Heart right ventricle (tissue), 16 donors: Measurements from ENCODE around the gene RELCH. TPM values are rescaled to one million over a fixed set of nuclear protein-coding genes. Genes with fewer than 3 reads are reported as not detected.
A peak's percentile ranks its signal among the peaks of the same experiment; 100 is the strongest.

Experiments
- ATAC-seq, 8 donors: fragments of 200-7000 bp; cut with Tn5 transposase; one replicate each; pipeline ENCODE4 v1.9.1; 2020; ENCODE audit warnings: mild to moderate bottlenecking in 8 of 8, moderate library complexity in 8 of 8, moderate number of reproducible peaks in 1 of 8
- DNase-seq, 2 donors: peaks; one replicate each; pipeline ENCODE4 v3.0.0-alpha.2; 2020
- H3K27ac ChIP-seq, 10 donors: fragments of 200-600 bp; sonication (generic) in 2 of 10; one replicate each; pipeline versions ENCODE4 v1.5.0 to v1.8.0; 2020 to 2022; ENCODE audit warnings: mild to moderate bottlenecking in 3 of 10
- H3K27me3 ChIP-seq, 7 donors: fragments of 200-600 bp; one replicate each; pipeline ENCODE4 v1.8.0; 2021 to 2022; ENCODE audit warnings: mild to moderate bottlenecking in 2 of 7
- H3K36me3 ChIP-seq, 9 donors: fragments of 200-600 bp; sonication (generic) in 1 of 9; one replicate each; pipeline versions ENCODE4 v1.5.0 to v1.8.0; 2020 to 2022; ENCODE audit warnings: mild to moderate bottlenecking in 2 of 9
- H3K4me1 ChIP-seq, 9 donors: fragments of 200-600 bp; sonication (generic) in 1 of 9; one replicate each; pipeline versions ENCODE4 v1.5.0 to v1.8.0; 2020 to 2022; ENCODE audit warnings: mild to moderate bottlenecking in 4 of 9
- H3K4me3 ChIP-seq, 10 donors: fragments of 200-600 bp; sonication (generic) in 2 of 10; one replicate each; pipeline versions ENCODE4 v1.5.0 to v1.8.0; 2020 to 2022; ENCODE audit warnings: mild to moderate bottlenecking in 7 of 10, moderate library complexity in 2 of 10
- H3K9me3 ChIP-seq, 11 donors: fragments of 200-600 bp in 10 of 11; sonication (generic) in 2 of 11; one replicate each; pipeline versions ENCODE4 v1.5.0 to v1.8.0; 2013 to 2022; ENCODE audit warnings: mild to moderate bottlenecking in 2 of 11, control low read depth in 1 of 11, moderate library complexity in 1 of 11
- WGBS, 2 donors: extraction: QIAGEN DNeasy Blood & Tissue Kit; methylation state at CpG; one replicate each; pipeline ENCODE4 v1.1.7; 2013; ENCODE audit warnings: inconsistent platforms in 1 of 2; 5-methylcytosine and 5-hydroxymethylcytosine counted together
- intact Hi-C, 10 donors: fragments of 100-400 bp; cut with DNase I; formaldehyde crosslinking; loops; one replicate each; pipeline versions ENCODE4 v1.11.1 to v1.14.2; 2022
- polyA plus RNA-seq, 2 donors: library from polyadenylated mRNA; stranded (reverse); fragments of 200-250 nt; gene quantifications; one replicate each; pipeline ENCODE4 v1.2.3, GENCODE V29; 2013
- total RNA-seq, 10 donors: library from RNA; stranded (reverse); fragmentation: NEBNext Ultra II Directional in 3 of 10; extraction: Animal tissue kit (Norgen Biotek cat#: 25700) in 3 of 10; gene quantifications; one replicate each; pipeline versions ENCODE4 v1.2.1 to v1.2.4, GENCODE V29; 2021 to 2023
- TF ChIP-seq, protein P1 (sequence below), 9 donors: fragments of 200-600 bp; sonication (generic) in 2 of 9; IDR thresholded peaks; one replicate each; pipeline versions ENCODE4 v1.5.0 to v1.8.0; 2021 to 2022; ENCODE audit warnings: antibody characterized with exemption in 9 of 9, mild to moderate bottlenecking in 5 of 9, moderate library complexity in 1 of 9
- donor health status: Arrhythmogenic right ventricular cardiomyopathy.
- donor health status: ischemic (EF 13 %, LVEDD 7.1; RV severe dilation, severe dysfunction).
- donor health status: healthy with polysubstance abuse.
- donor health status: DM: no; HTN: yes; CAD: no.
- donor health status: DM: no; HTN: no; CAD: no.
- donor health status: ischemic (EF 25% LVEDD 6.9; RV normal size, moderate dysfunction).
- donor health status: ischemic (EF 25% LVEDD 5.7; RV mildly dilated, moderate dysfunction).
- donor health status: healthy.
- donor health status: DM: yes; HTN: yes; CAD: no.
- donor health status: Ischemic cardiomyopathy.
- donor health status: ischemic (EF 35%, LVEDD 5.7; RV mildly dilated, moderate dysfunction).
- donor health status: nonischemic (EF 11% LVEDD 7.7; RV severe dilation, severe dysfunction).
- donor health status: DM: yes; HTN: yes; CAD: no.
- donor health status: PGD.
- donor health status: ischemic (EF 29% LVEDD 5.4; RV normal size, mild dysfunction).
- donor health status: nonischemic (EF 23%, LVEDD 6.1; RV moderate dilation, normal function).

The RELCH gene
- total and polyA plus RNA-seq, 12 donors, result 4.1 to 21.0 (median 15.8) TPM

GRCh38 chr18:62182220-62182619, 4.8 kb upstream of the RELCH start:
- 85 to 91% methylated on average over 3 of the region's 3 CpGs for WGBS, 2 donors
- H3K27me3 ChIP-seq, result no peaks in the 10 kb centered on the region
- intact Hi-C loops, result loop anchor here in 6 of 10 donors (2.0 to 10.0 kb wide), 7 partner anchors 65 to 803 kb away; no protein-coding TSS in a partner anchor
- DNase-seq, result no peak
- TF ChIP-seq, protein P1, sequence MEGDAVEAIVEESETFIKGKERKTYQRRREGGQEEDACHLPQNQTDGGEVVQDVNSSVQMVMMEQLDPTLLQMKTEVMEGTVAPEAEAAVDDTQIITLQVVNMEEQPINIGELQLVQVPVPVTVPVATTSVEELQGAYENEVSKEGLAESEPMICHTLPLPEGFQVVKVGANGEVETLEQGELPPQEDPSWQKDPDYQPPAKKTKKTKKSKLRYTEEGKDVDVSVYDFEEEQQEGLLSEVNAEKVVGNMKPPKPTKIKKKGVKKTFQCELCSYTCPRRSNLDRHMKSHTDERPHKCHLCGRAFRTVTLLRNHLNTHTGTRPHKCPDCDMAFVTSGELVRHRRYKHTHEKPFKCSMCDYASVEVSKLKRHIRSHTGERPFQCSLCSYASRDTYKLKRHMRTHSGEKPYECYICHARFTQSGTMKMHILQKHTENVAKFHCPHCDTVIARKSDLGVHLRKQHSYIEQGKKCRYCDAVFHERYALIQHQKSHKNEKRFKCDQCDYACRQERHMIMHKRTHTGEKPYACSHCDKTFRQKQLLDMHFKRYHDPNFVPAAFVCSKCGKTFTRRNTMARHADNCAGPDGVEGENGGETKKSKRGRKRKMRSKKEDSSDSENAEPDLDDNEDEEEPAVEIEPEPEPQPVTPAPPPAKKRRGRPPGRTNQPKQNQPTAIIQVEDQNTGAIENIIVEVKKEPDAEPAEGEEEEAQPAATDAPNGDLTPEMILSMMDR (IDR thresholded peaks at IDR 0.05), result no peak
- H3K27ac ChIP-seq, result no peak overlapping the region
- peaks cover 0 to 23% (median 10%) of the 10 kb centered on the region in 9 donors for H3K4me1 ChIP-seq
- H3K4me3 ChIP-seq, result no peak overlapping the region
- H3K36me3 ChIP-seq, result peaks cover 0 to 5% (median 0%) of the 10 kb centered on the region in 9 donors
- H3K9me3 ChIP-seq, result no peaks in the 10 kb centered on the region
- no peak for ATAC-seq

- Histone ChIP-seq H3K4me3 (no peak overlapping the region), H3K4me1 (peaks cover 0 to 32% (median 17%) of the 10 kb centered on the region in 9 donors), H3K9me3 (no peaks in the 10 kb centered on the region), H3K36me3 (peaks cover 0 to 5% (median 0%) of the 10 kb centered on the region in 9 donors), H3K27ac (no peak overlapping the region), H3K27me3 (no peaks in the 10 kb centered on the region)
- TF ChIP-seq, protein P1 (IDR thresholded peaks at IDR 0.05), result peak; percentile 87 to 98 (median 93)
- intact Hi-C loops, result loop anchor here in 6 of 10 donors (1.0 to 10.0 kb wide), 9 partner anchors 64 to 801 kb away; no protein-coding TSS in a partner anchor
- DNase-seq, result peak in 1 of 2 donors; percentile 25
- ATAC-seq, result no peak
- 7 to 10% methylated on average over 2 of the region's 2 CpGs for WGBS, 2 donors
Observed at GRCh38 chr18:62183578-62184195, 3.4 kb upstream of the RELCH start.

DNA sequence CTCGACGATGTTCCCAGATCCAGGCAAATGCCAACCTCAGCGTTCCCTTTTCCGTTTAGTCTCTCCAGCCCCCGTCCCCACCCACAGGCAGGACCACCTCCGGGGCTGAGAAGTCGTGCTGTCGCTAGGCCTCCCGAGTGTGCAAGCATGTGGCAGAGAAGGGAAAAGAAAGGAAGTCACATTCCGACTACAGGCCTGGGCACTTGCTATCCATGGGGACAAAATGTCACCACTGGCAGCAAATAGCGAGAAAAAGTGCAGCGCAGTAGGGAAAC, 619 bp upstream of the RELCH start:
- Histone ChIP-seq H3K27me3 (no peaks in the 10 kb centered on the region), H3K4me3 (peak overlapping the region; percentile 72 to 100 (median 93)), H3K36me3 (no peaks in the 10 kb centered on the region), H3K4me1 (peaks cover 0 to 53% (median 31%) of the 10 kb centered on the region in 9 donors), H3K27ac (peak overlapping the region in 9 of 10 donors; percentile 74 to 87 (median 82)), H3K9me3 (no peaks in the 10 kb centered on the region)
- intact Hi-C loops, result loop anchor here in 8 of 10 donors (2.0 to 10.0 kb wide), 9 partner anchors 60 to 798 kb away; no protein-coding TSS in a partner anchor
- DNase-seq (no peak), ATAC-seq (peak; percentile 8 to 50 (median 30))
- TF ChIP-seq, protein P1 (IDR thresholded peaks at IDR 0.05), result no peak
- WGBS, 2 donors, result 0% methylated on average over 12 of the region's 12 CpGs

- H3K27me3 ChIP-seq, result no peaks in the 10 kb centered on the region
- TF ChIP-seq, protein P1 (IDR thresholded peaks at IDR 0.05), result peak in 1 of 9 donors; percentile 14
- intact Hi-C loops, result loop anchor here in 8 of 10 donors (2.0 to 10.0 kb wide), 9 partner anchors 59 to 797 kb away; no protein-coding TSS in a partner anchor
- no peaks in the 10 kb centered on the region for H3K36me3 ChIP-seq
- H3K4me1 ChIP-seq, result peaks cover 0 to 54% (median 31%) of the 10 kb centered on the region in 9 donors
- peak overlapping the region; percentile 56 to 91 (median 80) for H3K27ac ChIP-seq
- H3K4me3 ChIP-seq, result peak overlapping the region; percentile 72 to 100 (median 94)
- 1% methylated on average over 54 of the region's 54 CpGs for WGBS, 2 donors
- ATAC-seq (peak; percentile 3 to 44 (median 26)), DNase-seq (peak in 1 of 2 donors; percentile 12)
- H3K9me3 ChIP-seq, result peaks cover 0 to 6% (median 0%) of the 10 kb centered on the region in 11 donors
Observed at GRCh38 chr18:62187543-62188510, 772 bp downstream of the RELCH start.
